Measurements from ENCODE around the gene MOGAT3. TPM values are rescaled to one million over a fixed set of nuclear protein-coding genes. Genes with fewer than 3 reads are reported as not detected.

MOGAT3 gene
- total RNA-seq, 4 donors from 2014 or later: 91.4 to 195 (median 123) TPM; not detected in 1

- DNase-seq: peak in 2 of 3 donors; percentile 57 to 68
Observed at GRCh38 chr7:101243646-101244374, 43.0 kb upstream of the MOGAT3 start.

GRCh38 chr7:101241443-101242349 lies 40.9 kb upstream of the MOGAT3 start:
- no peaks in the 10 kb centered on the region for H3K9me3 ChIP-seq
- peaks cover 0 to 48% (median 14%) of the 10 kb centered on the region in 4 donors for H3K4me1 ChIP-seq
- no peaks in the 10 kb centered on the region for H3K27me3 ChIP-seq
- peaks cover 0 to 15% (median 0%) of the 10 kb centered on the region in 3 donors for H3K36me3 ChIP-seq
- peak overlapping the region in 3 of 4 donors; percentile 72 to 100 (median 98) for H3K27ac ChIP-seq
- TF ChIP-seq CTCF (IDR thresholded peaks at IDR 0.05): no peak
- no peak for TF ChIP-seq POLR2A (IDR thresholded peaks at IDR 0.05)
- DNase-seq: no peak
- H3K4me3 ChIP-seq: peak overlapping the region in 1 of 4 donors; percentile 60

More at GRCh38 chr7:101243646-101244374, 43.0 kb upstream of the MOGAT3 start:
- Histone ChIP-seq H3K36me3 (peaks cover 0 to 18% (median 0%) of the 10 kb centered on the region in 3 donors), H3K9me3 (no peaks in the 10 kb centered on the region), H3K27ac (peak overlapping the region; percentile 93 to 96 (median 96)), H3K4me3 (peak overlapping the region; percentile 70 to 89 (median 77)), H3K4me1 (peaks cover 0 to 31% (median 12%) of the 10 kb centered on the region in 4 donors), H3K27me3 (no peaks in the 10 kb centered on the region)
- peak in 1 of 6 experiments; percentile 88 for TF ChIP-seq CTCF (IDR thresholded peaks at IDR 0.05)
- peak in 1 of 2 donors; percentile 33 for TF ChIP-seq POLR2A (IDR thresholded peaks at IDR 0.05)

- H3K9me3 ChIP-seq: no peaks in the 10 kb centered on the region
- DNase-seq: peak in 2 of 3 donors; percentile 82 to 89
- peaks cover 0 to 48% (median 14%) of the 10 kb centered on the region in 4 donors for H3K4me1 ChIP-seq
- H3K4me3 ChIP-seq: peak overlapping the region in 2 of 4 donors; percentile 52 to 60
- peak overlapping the region in 3 of 4 donors; percentile 72 to 100 (median 98) for H3K27ac ChIP-seq
- peaks cover 0 to 15% (median 0%) of the 10 kb centered on the region in 3 donors for H3K36me3 ChIP-seq
- H3K27me3 ChIP-seq: no peaks in the 10 kb centered on the region
- no peak for TF ChIP-seq CTCF (IDR thresholded peaks at IDR 0.05)
- peak; percentile 29 to 79 for TF ChIP-seq POLR2A (IDR thresholded peaks at IDR 0.05)
Observed at GRCh38 chr7:101241015-101241363, 40.2 kb upstream of the MOGAT3 start.

GRCh38 chr7:101240226-101241014 lies 39.6 kb upstream of the MOGAT3 start:
- H3K9me3 ChIP-seq: no peaks in the 10 kb centered on the region
- H3K4me1 ChIP-seq: peaks cover 0 to 44% (median 12%) of the 10 kb centered on the region in 4 donors
- peak overlapping the region in 2 of 4 donors; percentile 60 for H3K4me3 ChIP-seq
- H3K27me3 ChIP-seq: no peaks in the 10 kb centered on the region
- DNase-seq: peak in 2 of 3 donors; percentile 93 to 94
- TF ChIP-seq CTCF (IDR thresholded peaks at IDR 0.05) (peak in 1 of 6 experiments; percentile 4), POLR2A (IDR thresholded peaks at IDR 0.05) (peak; percentile 89 to 97)
- H3K36me3 ChIP-seq: peaks cover 0 to 15% (median 0%) of the 10 kb centered on the region in 3 donors
- H3K27ac ChIP-seq: peak overlapping the region in 3 of 4 donors; percentile 72 to 100 (median 98)

GRCh38 chr7:101239951-101240220 lies 39.0 kb upstream of the MOGAT3 start:
- peaks cover 0 to 15% (median 0%) of the 10 kb centered on the region in 3 donors for H3K36me3 ChIP-seq

More at GRCh38 chr7:101239951-101240220, 39.0 kb upstream of the MOGAT3 start:
- peak overlapping the region in 3 of 4 donors; percentile 72 to 100 (median 98) for H3K27ac ChIP-seq
- H3K9me3 ChIP-seq: no peaks in the 10 kb centered on the region
- H3K27me3 ChIP-seq: no peaks in the 10 kb centered on the region
- H3K4me1 ChIP-seq: peaks cover 0 to 41% (median 9%) of the 10 kb centered on the region in 4 donors
- TF ChIP-seq CTCF (IDR thresholded peaks at IDR 0.05) (no peak), POLR2A (IDR thresholded peaks at IDR 0.05) (no peak)
- peak overlapping the region in 2 of 4 donors; percentile 60 for H3K4me3 ChIP-seq
- no peak for DNase-seq
